ENCODE results near the gene LRRC47.

Gene LRRC47

DNA sequence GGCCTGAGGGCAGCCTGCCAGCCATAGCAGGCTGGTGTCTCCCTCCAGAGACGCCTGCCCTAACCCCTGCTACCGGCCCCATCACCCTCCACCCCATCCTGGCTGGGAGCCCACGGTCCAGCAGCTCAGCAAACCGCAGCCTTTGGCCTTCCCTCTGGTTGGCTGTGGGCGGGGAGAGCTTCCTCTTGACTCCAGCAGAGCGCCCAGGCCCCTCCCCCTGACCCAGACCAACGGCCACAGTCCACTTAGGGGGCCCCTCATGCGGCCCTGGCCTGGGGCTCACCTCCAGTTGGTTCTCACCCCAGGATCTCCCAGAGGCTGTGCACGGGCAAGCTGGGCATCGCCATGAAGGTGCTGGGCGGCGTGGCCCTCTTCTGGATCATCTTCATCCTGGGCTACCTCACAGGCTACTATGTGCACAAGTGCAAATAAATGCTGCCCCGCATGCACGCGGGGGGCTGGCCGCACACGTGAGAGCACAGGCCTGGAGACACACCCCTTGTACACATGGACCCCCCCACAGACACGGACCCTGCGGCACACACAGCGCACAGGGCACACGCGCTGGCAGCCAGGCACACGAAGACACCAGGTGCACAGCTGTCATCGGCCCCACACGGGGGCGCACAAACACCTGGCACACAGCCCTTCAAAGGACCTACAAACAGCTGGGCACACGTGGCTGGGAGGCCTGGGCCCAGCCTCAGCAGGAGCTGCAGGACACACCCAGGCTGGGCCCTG, 20.6 kb downstream of the LRRC47 start:
- peaks cover 7% of the 10 kb centered on the region; the same call in 1 of the 2 replicates for H3K27me3 ChIP-seq (ENCODE audit: insufficient read depth, low read length)
- no peak overlapping the region for H3K27ac ChIP-seq (ENCODE audit: low read depth, low read length)
- H3K9ac ChIP-seq (ENCODE audit: low read depth, low read length): no peak overlapping the region
- H3K4me1 ChIP-seq (ENCODE audit: insufficient read depth, low read length): peaks cover 3% of the 10 kb centered on the region
- H3K36me3 ChIP-seq (ENCODE audit: insufficient read depth, low read length): peaks cover 18% of the 10 kb centered on the region
- 52% methylated on average over 27 of the region's 27 CpGs for WGBS
- H3K4me3 ChIP-seq (ENCODE audit: low read length): no peak overlapping the region
- no peaks in the 10 kb centered on the region for H3K9me3 ChIP-seq (ENCODE audit: insufficient read depth, low read depth, low read length)

DNA sequence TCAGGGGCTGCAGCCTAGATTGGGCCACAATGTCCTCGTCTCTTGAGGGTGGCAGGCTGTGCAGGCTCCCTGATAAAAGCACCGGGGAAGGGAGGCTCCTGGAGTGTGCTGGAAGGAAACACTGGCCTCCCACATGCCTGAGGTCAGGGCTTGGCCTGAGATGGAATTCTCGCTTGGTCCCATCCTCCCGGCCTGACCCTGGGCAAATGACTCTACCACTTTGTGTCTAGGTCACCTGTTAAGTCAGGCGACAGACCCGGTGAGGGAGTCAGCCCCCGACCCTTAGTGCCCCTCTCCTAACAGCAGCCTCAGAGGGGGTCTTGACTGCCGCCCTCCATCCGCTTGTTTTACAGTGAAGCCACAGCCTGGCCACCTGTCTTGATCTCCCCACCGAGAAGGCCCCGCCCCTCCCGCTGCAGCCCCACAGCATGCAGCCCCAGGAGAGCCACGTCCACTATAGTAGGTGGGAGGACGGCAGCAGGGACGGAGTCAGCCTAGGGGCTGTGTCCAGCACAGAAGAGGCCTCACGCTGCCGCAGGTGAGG, 21.3 kb downstream of the LRRC47 start:
- Histone ChIP-seq H3K27me3 (ENCODE audit: insufficient read depth, low read length) (peaks cover 8% of the 10 kb centered on the region; the same call in 1 of the 2 replicates), H3K4me1 (ENCODE audit: insufficient read depth, low read length) (peaks cover 3% of the 10 kb centered on the region), H3K9ac (ENCODE audit: low read depth, low read length) (no peak overlapping the region), H3K9me3 (ENCODE audit: insufficient read depth, low read depth, low read length) (no peaks in the 10 kb centered on the region), H3K27ac (ENCODE audit: low read depth, low read length) (no peak overlapping the region), H3K4me3 (ENCODE audit: low read length) (no peak overlapping the region), H3K36me3 (ENCODE audit: insufficient read depth, low read length) (peaks cover 12% of the 10 kb centered on the region)
- 71% methylated on average over 17 of the region's 17 CpGs for WGBS

- WGBS: 81% methylated on average over 18 of the region's 19 CpGs
- H3K27ac ChIP-seq (ENCODE audit: low read depth, low read length): no peak overlapping the region
- no peak overlapping the region for H3K4me3 ChIP-seq (ENCODE audit: low read length)
- H3K27me3 ChIP-seq (ENCODE audit: insufficient read depth, low read length): peaks cover 8% of the 10 kb centered on the region; the same call in 1 of the 2 replicates
- H3K9me3 ChIP-seq (ENCODE audit: insufficient read depth, low read depth, low read length): no peaks in the 10 kb centered on the region
- no peak overlapping the region for H3K9ac ChIP-seq (ENCODE audit: low read depth, low read length)
- peaks cover 3% of the 10 kb centered on the region for H3K4me1 ChIP-seq (ENCODE audit: insufficient read depth, low read length)
- peaks cover 6% of the 10 kb centered on the region; the same call in 1 of the 2 replicates for H3K36me3 ChIP-seq (ENCODE audit: insufficient read depth, low read length)
These were observed 21.9 kb downstream of the LRRC47 start for GRCh38 chr1:3774276-3774945.

GRCh38 chr1:3773572-3774275, 22.6 kb downstream of the LRRC47 start:
- WGBS: 87% methylated on average over 16 of the region's 16 CpGs

DNA sequence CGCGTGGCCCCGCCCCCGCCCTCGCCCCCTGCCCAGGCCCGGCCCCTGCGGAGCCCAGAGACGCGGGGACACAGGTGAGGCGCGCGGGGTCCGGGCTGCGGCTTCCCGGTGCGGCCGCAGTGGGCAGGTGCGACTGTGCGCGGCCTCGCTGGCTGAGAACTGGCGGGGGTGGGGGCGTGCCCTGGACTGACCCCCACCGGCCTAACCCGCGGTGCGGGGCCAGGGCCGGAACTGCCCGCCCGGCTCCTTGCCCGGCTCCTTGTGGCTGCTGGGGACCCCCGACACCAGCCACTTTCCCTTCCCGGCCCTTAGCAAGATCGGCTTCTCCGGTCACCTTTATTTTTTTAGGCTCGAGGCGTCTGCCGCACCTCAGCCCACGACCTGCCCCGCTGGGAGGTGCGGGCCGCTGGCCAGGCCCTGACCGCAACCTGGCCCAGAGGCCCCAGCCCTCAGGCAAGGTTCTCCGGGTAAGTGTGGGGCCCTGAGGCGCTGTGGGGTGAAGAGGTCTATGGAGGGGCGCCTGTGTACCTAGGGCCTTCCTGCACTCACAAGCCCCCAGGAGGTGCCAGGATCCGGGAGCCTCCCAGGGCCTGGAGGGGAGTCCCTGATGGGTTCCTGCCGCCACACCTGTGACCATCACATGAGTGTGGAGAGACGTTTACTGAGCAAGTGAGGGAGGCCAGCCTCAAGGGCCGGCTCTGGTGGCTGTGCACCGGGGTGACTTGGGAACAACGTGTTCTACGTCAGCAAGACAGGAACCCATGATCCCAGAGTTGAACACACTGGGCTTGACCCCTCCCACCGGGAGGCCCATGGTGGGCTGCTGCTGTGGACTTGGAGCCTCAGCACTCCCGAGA, 23.4 kb downstream of the LRRC47 start, which contains the start of gene SMIM1:
Gene SMIM1, plus strand, starts transcription at position 35 of the 857 bp plus-strand sequence. CDS start 2,625 bp downstream, outside the sequence.
- Histone ChIP-seq H3K4me3 (ENCODE audit: low read length) (peak within 1 kb of the TSS; percentile 73), H3K9ac (ENCODE audit: low read depth, low read length) (peak within 1 kb of the TSS; percentile 60), H3K4me1 (ENCODE audit: insufficient read depth, low read length) (peaks cover 3% of the 10 kb centered on the region), H3K36me3 (ENCODE audit: insufficient read depth, low read length) (no peaks in the 10 kb centered on the region), H3K9me3 (ENCODE audit: insufficient read depth, low read depth, low read length) (no peaks in the 10 kb centered on the region), H3K27me3 (ENCODE audit: insufficient read depth, low read length) (peaks cover 8% of the 10 kb centered on the region; the same call in 1 of the 2 replicates), H3K27ac (ENCODE audit: low read depth, low read length) (no peak within 1 kb of the TSS)
- WGBS: 21% methylated on average over 55 of the region's 55 CpGs

More at GRCh38 chr1:3773572-3774275, 22.6 kb downstream of the LRRC47 start:
- Histone ChIP-seq H3K27me3 (ENCODE audit: insufficient read depth, low read length) (peaks cover 8% of the 10 kb centered on the region; the same call in 1 of the 2 replicates), H3K36me3 (ENCODE audit: insufficient read depth, low read length) (no peaks in the 10 kb centered on the region), H3K9me3 (ENCODE audit: insufficient read depth, low read depth, low read length) (no peaks in the 10 kb centered on the region), H3K27ac (ENCODE audit: low read depth, low read length) (no peak overlapping the region), H3K9ac (ENCODE audit: low read depth, low read length) (no peak overlapping the region), H3K4me3 (ENCODE audit: low read length) (peak overlapping the region; percentile 63; the same call in 1 of the 2 replicates), H3K4me1 (ENCODE audit: insufficient read depth, low read length) (peaks cover 3% of the 10 kb centered on the region)

- H3K27me3 ChIP-seq (ENCODE audit: insufficient read depth, low read length): peaks cover 8% of the 10 kb centered on the region; the same call in 1 of the 2 replicates
- peak overlapping the region; percentile 60 for H3K9ac ChIP-seq (ENCODE audit: low read depth, low read length)
- H3K4me3 ChIP-seq (ENCODE audit: low read length): peak overlapping the region; percentile 73
- peaks cover 3% of the 10 kb centered on the region for H3K4me1 ChIP-seq (ENCODE audit: insufficient read depth, low read length)
- no peak overlapping the region for H3K27ac ChIP-seq (ENCODE audit: low read depth, low read length)
- WGBS: 1% methylated on average over 51 of the region's 61 CpGs
- H3K9me3 ChIP-seq (ENCODE audit: insufficient read depth, low read depth, low read length): no peaks in the 10 kb centered on the region
- no peaks in the 10 kb centered on the region for H3K36me3 ChIP-seq (ENCODE audit: insufficient read depth, low read length)
These were observed 24.1 kb downstream of the LRRC47 start for GRCh38 chr1:3772027-3772714.

DNA sequence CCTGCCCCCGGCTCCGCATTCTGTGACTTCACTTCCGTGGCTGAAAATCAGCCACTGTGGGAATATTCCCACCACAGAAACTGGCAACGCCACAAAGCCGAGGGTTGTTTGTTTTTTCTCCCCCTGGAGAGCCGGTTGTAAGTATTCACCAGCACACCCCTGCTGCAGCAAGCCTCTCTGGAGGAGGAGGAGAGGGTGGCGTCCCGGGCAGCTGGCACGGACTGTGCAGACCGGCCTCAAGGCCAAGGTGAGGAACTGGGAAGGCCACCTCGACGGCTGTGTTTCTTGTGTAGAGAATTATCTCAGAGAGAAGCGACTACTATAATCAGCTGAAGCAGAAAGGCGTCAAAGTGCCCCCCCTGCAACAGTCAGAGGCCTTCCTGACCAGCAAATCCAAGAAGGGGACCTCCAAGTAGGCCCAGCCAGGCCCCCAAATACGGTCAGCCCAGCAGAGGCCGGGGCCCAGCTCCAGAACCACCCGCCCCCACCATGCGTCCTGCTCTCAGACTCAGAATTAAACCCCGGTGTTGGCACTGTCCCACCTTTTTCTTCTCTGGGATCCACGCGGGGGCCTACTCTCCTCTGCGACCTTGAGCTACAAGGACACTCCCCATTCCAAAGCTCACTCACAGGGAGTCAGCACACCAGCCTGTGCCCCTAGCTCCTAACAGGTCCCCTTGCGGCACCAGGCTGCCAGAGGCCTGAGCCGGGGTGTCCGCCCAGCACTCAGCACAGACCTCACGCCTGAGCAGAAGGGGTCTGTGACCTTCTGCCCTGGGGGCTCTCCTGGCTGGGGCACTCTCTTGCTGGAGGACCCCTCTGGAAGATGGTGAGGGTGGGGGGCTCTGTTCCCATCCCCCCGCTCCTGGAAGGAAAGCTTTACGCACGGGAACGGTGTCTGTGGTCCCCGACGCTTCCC, 24.9 kb downstream of the LRRC47 start:
- Histone ChIP-seq H3K4me1 (ENCODE audit: insufficient read depth, low read length) (peaks cover 3% of the 10 kb centered on the region), H3K9me3 (ENCODE audit: insufficient read depth, low read depth, low read length) (no peaks in the 10 kb centered on the region), H3K36me3 (ENCODE audit: insufficient read depth, low read length) (no peaks in the 10 kb centered on the region), H3K9ac (ENCODE audit: low read depth, low read length) (peak overlapping the region; percentile 60), H3K4me3 (ENCODE audit: low read length) (peak overlapping the region; percentile 73), H3K27ac (ENCODE audit: low read depth, low read length) (no peak overlapping the region), H3K27me3 (ENCODE audit: insufficient read depth, low read length) (peaks cover 8% of the 10 kb centered on the region; the same call in 1 of the 2 replicates)
- 60% methylated on average over 31 of the region's 32 CpGs for WGBS

GRCh38 chr1:3770047-3770765, 26.1 kb downstream of the LRRC47 start:
- 92% methylated on average over 16 of the region's 16 CpGs for WGBS
- Histone ChIP-seq H3K27me3 (ENCODE audit: insufficient read depth, low read length) (peaks cover 8% of the 10 kb centered on the region; the same call in 1 of the 2 replicates), H3K27ac (ENCODE audit: low read depth, low read length) (no peak overlapping the region), H3K4me1 (ENCODE audit: insufficient read depth, low read length) (no peaks in the 10 kb centered on the region; the same call in 1 of the 2 replicates), H3K9ac (ENCODE audit: low read depth, low read length) (no peak overlapping the region), H3K4me3 (ENCODE audit: low read length) (no peak overlapping the region), H3K9me3 (ENCODE audit: insufficient read depth, low read depth, low read length) (no peaks in the 10 kb centered on the region), H3K36me3 (ENCODE audit: insufficient read depth, low read length) (no peaks in the 10 kb centered on the region)
